ENCODE data around the gene SFT2D1.

- TF ChIP-seq POLR2A (IDR thresholded peaks at IDR 0.05; ENCODE audit: low read depth, low read length) (peak; percentile 47; the same call in 1 of the 2 replicates), POLR2AphosphoS5 (IDR thresholded peaks at IDR 0.05; ENCODE audit: low read depth, low read length) (peak; percentile 64; the same call in 1 of the 2 replicates), TAF1 (IDR thresholded peaks at IDR 0.05; ENCODE audit: borderline replicate concordance, low read depth, low read length) (no peak)
These were observed 23.4 kb downstream of the SFT2D1 start for GRCh38 chr6:166318649-166319600.

Measured in GM12892 (cell line).